GM12891 (cell line): Measurements from ENCODE around the gene PAPSS2.

Experiments used
- POLR2A ChIP-seq: IDR thresholded peaks from 2 replicates; pipeline ENCODE4 v1.6.1; 2011; ENCODE audit warnings: low read depth, low read length, control low read depth
- TAF1 ChIP-seq: IDR thresholded peaks from 2 replicates; pipeline ENCODE4 v1.6.1; 2011; ENCODE audit warnings: low read depth, low read length, control low read depth

GRCh38 chr10:87703771-87704170, 44.1 kb downstream of the PAPSS2 start:
- TF ChIP-seq POLR2A = no peak
- no peak for TF ChIP-seq TAF1
